H4 (cell line): ENCODE results near the gene MTHFD1L. TPM values are rescaled to one million over a fixed set of nuclear protein-coding genes. Genes with fewer than 3 reads are reported as not detected.

Source experiments
- DNase-seq: peaks from one replicate; pipeline ENCODE4 v3.0.0-alpha.2; 2015; ENCODE audit warnings: low spot score
- total RNA-seq: library from RNA; depleted of rRNA; stranded (reverse); fragments of >200 nt; shearing (Covaris generic); gene quantifications from 2 replicates; pipeline ENCODE4 v1.2.3, GENCODE V29; 2014

MTHFD1L gene
- total RNA-seq, 1 experiment from 2014 or later = 20.1 TPM

GRCh38 chr6:151015101-151015700 is 149.7 kb downstream of the MTHFD1L start:
- DNase-seq = no peak

GRCh38 chr6:151016107-151016506 is 150.6 kb downstream of the MTHFD1L start:
- no peak for DNase-seq

DNA sequence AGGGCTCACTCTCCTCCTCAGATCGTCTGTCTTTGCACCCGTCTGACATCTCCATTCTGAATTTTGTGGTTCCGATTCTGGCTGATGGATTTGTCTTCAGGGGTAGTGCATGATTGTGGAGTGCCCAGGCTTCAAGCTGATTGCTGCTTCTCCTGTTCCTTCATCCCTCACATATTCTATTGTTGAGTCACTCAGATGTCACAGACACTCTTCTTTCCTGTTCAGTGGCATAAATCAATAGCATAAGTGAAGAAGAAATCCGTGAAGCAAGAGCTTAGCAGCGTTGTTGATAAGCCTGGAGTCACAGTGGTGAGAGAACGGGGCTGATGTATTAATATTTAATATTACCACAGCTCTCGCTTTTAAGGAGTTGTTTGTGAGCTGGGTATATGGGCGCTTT is 152.5 kb downstream of the MTHFD1L start:
- no peak for DNase-seq

GRCh38 chr6:151018911-151019782 is 153.6 kb downstream of the MTHFD1L start:
- no peak for DNase-seq

DNA sequence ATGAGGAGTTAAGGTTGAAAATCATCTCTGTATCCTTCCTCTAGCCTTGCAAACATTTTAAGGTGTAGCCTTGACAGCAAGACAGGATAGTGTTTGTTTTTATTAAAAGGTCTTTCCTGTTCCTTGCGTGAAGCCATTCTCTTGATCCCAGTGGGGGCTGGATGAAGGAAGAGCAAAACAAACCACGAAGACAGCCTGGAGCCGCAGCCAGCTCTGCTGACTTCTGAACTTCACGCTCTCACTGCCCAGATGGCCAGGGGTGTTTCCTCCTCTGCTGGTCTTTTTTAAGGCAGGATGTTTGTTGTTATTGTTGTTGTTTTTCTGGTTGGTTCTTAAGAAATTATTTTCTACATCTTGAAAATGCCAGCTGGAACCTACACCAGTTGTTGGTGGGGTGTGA is 156.4 kb downstream of the MTHFD1L start:
- DNase-seq = no peak

GRCh38 chr6:151022492-151022891 is 157.0 kb downstream of the MTHFD1L start:
- DNase-seq = no peak

DNA sequence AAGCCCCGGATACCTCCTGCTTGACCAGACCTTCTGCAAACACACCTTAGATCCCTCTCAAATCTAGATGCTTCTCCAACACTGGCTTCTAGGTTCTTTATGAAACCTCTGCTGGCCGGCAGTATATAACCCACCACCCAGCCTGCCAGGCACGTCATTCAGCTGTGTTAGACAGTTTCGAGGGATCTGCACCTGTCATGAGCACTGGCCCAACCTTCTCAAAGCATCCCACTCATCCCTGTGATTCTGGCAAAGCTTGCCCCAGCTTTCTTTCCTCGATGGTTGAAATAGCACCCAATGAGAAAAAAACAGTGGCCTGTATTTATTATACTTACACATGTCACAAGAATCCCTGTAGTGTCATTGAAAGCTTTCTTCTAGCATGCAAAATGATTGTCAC is 157.8 kb downstream of the MTHFD1L start:
- no peak for DNase-seq

- no peak for DNase-seq
Observed at GRCh38 chr6:151024597-151024996, 159.1 kb downstream of the MTHFD1L start.

GRCh38 chr6:151025076-151025475 is 159.6 kb downstream of the MTHFD1L start:
- no peak for DNase-seq

DNA sequence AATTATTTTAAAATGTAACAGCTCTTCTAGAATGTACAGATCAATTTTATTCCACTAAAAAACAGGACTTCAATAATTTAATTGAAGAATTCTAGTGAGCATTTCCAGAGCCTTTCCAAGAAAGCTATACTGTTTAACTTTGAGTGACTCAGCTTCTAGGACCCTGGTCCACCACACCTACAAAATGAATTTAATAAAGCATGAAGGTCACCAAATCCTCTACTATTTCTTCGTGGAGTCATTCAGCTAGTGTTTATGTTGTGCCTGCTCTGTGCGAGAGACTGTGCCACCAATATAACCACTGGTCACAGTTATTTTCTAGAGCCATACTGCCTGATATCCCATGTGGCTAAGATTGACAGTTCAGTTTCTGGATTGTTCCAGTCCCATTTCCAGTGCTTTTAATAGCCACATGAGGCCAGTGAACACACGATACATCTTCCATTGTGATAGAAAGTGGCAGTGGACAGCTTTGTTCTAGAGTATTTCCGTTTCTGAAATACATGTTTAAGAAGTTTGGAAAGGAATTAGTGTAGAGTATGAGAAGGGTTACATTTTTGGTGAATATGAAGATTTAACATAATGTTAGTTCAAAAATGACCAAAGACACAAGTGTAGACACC is 160.7 kb downstream of the MTHFD1L start:
- DNase-seq = no peak

GRCh38 chr6:151027295-151027747 is 161.8 kb downstream of the MTHFD1L start:
- no peak for DNase-seq

DNA sequence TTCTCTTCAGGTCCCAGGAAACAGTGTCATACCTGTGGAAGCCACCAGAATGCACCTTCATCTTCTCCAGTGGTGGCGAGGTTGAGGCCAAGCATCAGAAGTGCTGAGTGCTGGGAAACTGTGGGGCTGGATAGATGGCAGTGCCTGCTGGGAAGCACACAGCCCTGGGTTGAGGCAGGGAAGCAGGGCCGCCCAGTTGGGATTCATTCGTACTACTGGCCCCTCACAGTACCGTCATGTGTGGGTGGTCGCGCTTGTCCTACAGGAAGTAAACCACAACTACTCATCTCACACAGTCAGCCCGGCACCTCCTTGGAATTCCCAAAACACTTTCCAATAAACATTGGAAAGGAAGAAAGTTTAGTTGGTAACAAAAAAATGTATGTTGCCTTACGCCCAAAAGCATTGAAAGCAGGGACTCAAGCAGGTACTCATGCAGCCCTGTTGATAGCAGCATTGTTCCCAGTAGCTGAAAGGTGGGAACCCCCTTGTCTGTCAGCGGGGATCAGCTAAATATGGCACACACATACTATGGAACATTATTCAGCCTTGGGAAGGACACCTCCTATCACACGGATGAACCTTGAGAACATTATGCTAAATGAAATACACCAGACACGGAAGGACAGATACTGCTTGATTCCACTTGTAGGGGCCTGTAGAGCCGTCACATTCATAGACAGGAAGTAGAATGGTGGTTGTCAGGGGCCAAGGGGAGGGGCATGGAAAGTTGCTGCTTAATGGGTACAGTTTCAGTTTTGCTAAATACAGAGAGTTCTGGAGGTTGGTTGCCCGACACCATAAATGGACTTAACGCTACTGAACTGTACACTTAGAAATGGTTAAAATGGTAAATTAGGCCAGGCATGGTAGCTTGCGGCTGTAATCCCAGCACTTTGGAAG is 162.7 kb downstream of the MTHFD1L start:
- DNase-seq = no peak

GRCh38 chr6:151029970-151030369 is 164.5 kb downstream of the MTHFD1L start:
- DNase-seq = no peak

DNA sequence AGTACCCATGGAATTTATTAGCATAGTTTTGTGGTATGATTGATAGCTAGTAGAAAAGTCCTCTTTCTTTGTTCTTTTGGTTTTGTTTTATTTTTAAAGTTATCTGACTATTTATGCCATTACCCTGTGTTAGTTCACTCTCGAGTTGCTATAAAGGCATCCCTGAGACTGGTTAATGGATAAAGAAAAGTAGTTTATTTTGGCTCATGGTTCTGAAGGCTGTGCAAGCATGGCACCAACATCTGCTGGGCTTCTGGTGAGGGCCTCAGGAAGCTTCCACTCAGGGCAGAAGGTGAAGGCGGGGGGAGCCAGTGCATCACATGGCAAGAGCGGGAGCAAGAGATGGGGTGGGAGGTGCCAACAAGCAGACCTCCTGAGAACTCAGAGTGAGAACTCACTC is 166.5 kb downstream of the MTHFD1L start:
- no peak for DNase-seq

- DNase-seq = no peak
Observed at GRCh38 chr6:151034825-151035781, 169.6 kb downstream of the MTHFD1L start.

- peak; percentile 65 for DNase-seq
Observed at GRCh38 chr6:151036211-151036721, 170.8 kb downstream of the MTHFD1L start.

DNA sequence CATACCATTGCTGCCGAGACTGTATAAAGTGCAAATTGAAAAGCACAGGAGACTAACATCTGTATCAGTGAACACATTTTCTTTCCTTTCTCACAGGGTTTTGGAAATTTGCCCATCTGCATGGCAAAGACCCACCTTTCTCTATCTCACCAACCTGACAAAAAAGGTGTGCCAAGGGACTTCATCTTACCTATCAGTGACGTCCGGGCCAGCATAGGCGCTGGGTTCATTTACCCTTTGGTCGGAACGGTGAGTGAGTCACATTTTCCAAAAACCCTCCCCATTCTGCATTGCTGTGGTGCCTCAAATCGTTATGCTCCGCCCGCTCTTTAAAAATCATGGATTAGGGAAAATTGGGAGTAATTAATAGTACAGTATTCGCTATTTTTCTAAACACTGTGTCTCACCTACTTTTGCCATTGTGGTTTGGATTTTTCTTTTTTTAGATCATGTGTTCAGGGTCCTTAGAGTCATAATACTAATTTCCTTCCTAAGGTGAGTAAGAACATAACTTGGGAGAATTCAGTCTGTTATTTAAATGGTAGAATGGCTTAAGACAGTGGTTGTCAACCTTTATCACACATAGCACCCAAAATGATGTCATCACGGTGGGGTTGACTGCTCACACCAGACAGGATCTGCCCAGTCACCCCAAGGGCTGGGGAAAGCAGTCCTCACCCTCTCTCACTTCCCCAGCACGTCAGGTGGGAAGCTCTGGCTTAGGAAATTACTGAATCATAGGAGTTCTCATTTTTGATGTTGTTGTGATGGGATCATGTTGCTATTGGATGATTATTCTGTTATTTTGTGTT is 171.6 kb downstream of the MTHFD1L start:
- no peak for DNase-seq

- no peak for DNase-seq
Observed at GRCh38 chr6:151038616-151039015, 173.1 kb downstream of the MTHFD1L start.

- peak; percentile 71 for DNase-seq
Observed at GRCh38 chr6:151040888-151041521, 175.5 kb downstream of the MTHFD1L start.
